HepG2 (cell line): ENCODE measurements around the gene EFNA3. TPM values are rescaled to one million over a fixed set of nuclear protein-coding genes. Genes with fewer than 3 reads are reported as not detected.
A peak's percentile ranks its signal among the peaks of the same experiment; 100 is the strongest.

ENCODE experiments used
- ATAC-seq: fragments of 200-7000 bp; cut with Tn5 transposase; 3 replicates; pipeline ENCODE4 v1.9.1; 2020; ENCODE audit warnings: mild to moderate bottlenecking, moderate library complexity
- BruUV-seq: library from RNA; stranded (reverse); fragments of 400-500 nt; replicated peaks from 2 replicates; lab custom pipeline; 2021; lab: Mats Ljungman, UMichigan
- CTCF ChIA-PET: fragments of 300-600 bp; formaldehyde crosslinking; extraction: SDS; loops from one replicate; lab custom pipeline; 2021; ENCODE audit warnings: low total read pairs, inconsistent platforms, low intra/inter-chr PET ratio; lab: Yijun Ruan, JAX
- POLR2A ChIA-PET: fragments of 350-600 bp; sonication (Branson Sonifier 250); formaldehyde crosslinking; loops from one replicate; lab custom pipeline; 2020; ENCODE audit warnings: antibody characterized with exemption, inconsistent platforms; lab: Yijun Ruan, JAX
- DNase-seq: peaks from one replicate; pipeline ENCODE4 v3.0.0-alpha.2; 2015; ENCODE audit warnings: low spot score
- FAIRE-seq: peaks from 3 replicates; lab custom pipeline; 2011; peaks lifted over from hg19 to GRCh38; lab: Jason Lieb, UNC
- H2AFZ ChIP-seq: one replicate; pipeline ENCODE4 v1.6.1; 2011; ENCODE audit warnings: low read length, inconsistent platforms
- H3K27ac ChIP-seq: fragments of 300-600 bp; 3 replicates; pipeline ENCODE4 v1.8.0; 2011; ENCODE audit warnings: mixed run types, mild to moderate bottlenecking, mixed read lengths, low read length, inconsistent platforms; ENCODE audit not compliant: insufficient read depth; ENCODE audit errors: extremely low read length
- H3K27me3 ChIP-seq, 2 experiments: fragments of 200-600 bp in 1 of 2; 2 replicates in 1 of 2; 3 replicates in 1 of 2; pipeline versions ENCODE4 v1.6.0 to v1.8.0; 2011; ENCODE audit warnings: low read length in 2 of 2, mild to moderate bottlenecking in 2 of 2, moderate library complexity in 2 of 2, inconsistent platforms in 1 of 2; ENCODE audit not compliant: insufficient read depth in 2 of 2, control insufficient read depth in 1 of 2
- H3K36me3 ChIP-seq, 2 experiments: fragments of 200-600 bp in 1 of 2; replicated peaks in 1 of 2; 2 replicates in 1 of 2; 3 replicates in 1 of 2; pipeline versions ENCODE4 v1.5.1 to v1.8.0; 2011; ENCODE audit warnings: low read length in 2 of 2, inconsistent platforms in 1 of 2; ENCODE audit not compliant: insufficient read depth in 2 of 2, control insufficient read depth in 1 of 2
- H3K4me1 ChIP-seq: 2 replicates; pipeline ENCODE4 v1.5.1; 2012; ENCODE audit warnings: low read length, inconsistent platforms; ENCODE audit not compliant: insufficient read depth
- H3K4me2 ChIP-seq: 2 replicates; pipeline ENCODE4 v1.6.0; 2011; ENCODE audit warnings: low read depth, low read length, inconsistent platforms
- H3K4me3 ChIP-seq, 3 experiments: fragments of 200-600 bp in 1 of 3; sonication (generic), shearing (Covaris generic) in 1 of 3; replicated peaks in 1 of 3; 2 replicates each; pipeline ENCODE4 v1.5.1; 2011 to 2016; ENCODE audit warnings: low read length in 3 of 3, inconsistent platforms in 2 of 3, low read depth in 2 of 3, mild to moderate bottlenecking in 2 of 3, control low read depth in 1 of 3, mixed read lengths in 1 of 3; ENCODE audit not compliant: insufficient read depth in 1 of 3
- H3K79me2 ChIP-seq: one replicate; pipeline ENCODE4 v1.6.1; 2011; ENCODE audit warnings: low read length, inconsistent platforms; ENCODE audit not compliant: insufficient read depth
- H3K9ac ChIP-seq: 2 replicates; pipeline ENCODE4 v1.6.0; 2011; ENCODE audit warnings: mild to moderate bottlenecking, low read depth, low read length, inconsistent platforms; ENCODE audit not compliant: insufficient read depth
- H3K9me3 ChIP-seq: 2 replicates; pipeline ENCODE4 v1.5.1; 2012; ENCODE audit warnings: mild to moderate bottlenecking, low read length
- H4K20me1 ChIP-seq: 2 replicates; pipeline ENCODE4 v1.6.0; 2011; ENCODE audit warnings: inconsistent platforms, mild to moderate bottlenecking, low read length, moderate library complexity; ENCODE audit not compliant: insufficient read depth
- FOXA1 ChIP-seq, 2 experiments: fragments of 450-650 bp in 1 of 2; sonication (generic) in 1 of 2; formaldehyde crosslinking in 1 of 2; IDR thresholded peaks; 2 replicates each; pipeline versions ENCODE4 v1.4.0 to v1.6.1; 2016 to 2020; ENCODE audit warnings: missing genetic modification reagents in 1 of 2
- HNF4A ChIP-seq: sonication (generic); formaldehyde crosslinking; IDR thresholded peaks from 2 replicates; pipeline ENCODE4 v1.4.0; 2020; ENCODE audit warnings: missing genetic modification reagents
- MEIS2 ChIP-seq: sonication (generic); formaldehyde crosslinking; IDR thresholded peaks from 2 replicates; pipeline ENCODE4 v1.9.0; 2021; ENCODE audit warnings: mild to moderate bottlenecking, missing genetic modification reagents
- SMAD1 ChIP-seq: sonication (generic); formaldehyde crosslinking; IDR thresholded peaks from 2 replicates; pipeline ENCODE4 v1.4.0; 2020; ENCODE audit warnings: missing genetic modification reagents, low read depth, mild to moderate bottlenecking, borderline replicate concordance
- ZBTB42 ChIP-seq: sonication (generic); formaldehyde crosslinking; IDR thresholded peaks from 2 replicates; pipeline ENCODE4 v1.5.0; 2020; ENCODE audit warnings: mild to moderate bottlenecking, missing genetic modification reagents
- ZNF121 ChIP-seq: sonication (generic); formaldehyde crosslinking; IDR thresholded peaks from 2 replicates; pipeline ENCODE4 v1.5.0; 2020; ENCODE audit warnings: mild to moderate bottlenecking, missing genetic modification reagents
- WGBS: methylation state at CpG from one replicate; pipeline ENCODE4 v1.1.6; 2017; ENCODE audit warnings: low lambda C conversion rate; 5-methylcytosine and 5-hydroxymethylcytosine counted together
- in situ Hi-C: cut with HindIII; loops from 2 replicates; pipeline ENCODE4 v1.10.0; 2017; ENCODE audit warnings: low pct_unique_long_range_greater_than_20kb; ENCODE audit not compliant: extremely low pct_ligation_motif_present
- intact Hi-C: fragments of 100-400 bp; cut with micrococcal nuclease; formaldehyde crosslinking; loops from one replicate; pipeline ENCODE4 v1.10.0; 2022; ENCODE audit not compliant: unreplicated experiment
- polyA plus RNA-seq, 8 experiments: library from polyadenylated mRNA; depleted of rRNA in 3 of 8; stranded (reverse) in 7 of 8; unstranded in 1 of 8; fragments of >200 nt; fragmentation: Illumina TruSeq in 4 of 8; extraction: Trizol in 4 of 8; gene quantifications; 2 replicates each; pipeline versions ENCODE4 v1.2.1 to v1.2.3, GENCODE V29; 2011 to 2016; ENCODE audit warnings: low read depth in 4 of 8, missing spikeins in 1 of 8, mixed read lengths in 1 of 8; ENCODE audit not compliant: insufficient read depth in 1 of 8
- total RNA-seq, 5 experiments: library from RNA; depleted of rRNA; stranded (reverse); fragments of >200 nt; fragmentation: Illumina TruSeq; extraction: Trizol; gene quantifications; 2 replicates each; pipeline ENCODE4 v1.2.3, GENCODE V29; 2016; ENCODE audit warnings: low read depth in 1 of 5
- TF ChIP-seq, protein P1 (sequence below): IDR thresholded peaks from 2 replicates; pipeline ENCODE4 v1.4.0; 2020; ENCODE audit warnings: mild to moderate bottlenecking, missing genetic modification reagents
- TF ChIP-seq, protein P2 (sequence below): IDR thresholded peaks from 2 replicates; pipeline ENCODE4 v1.6.1; 2016; ENCODE audit warnings: missing compliant biosample characterization, missing genetic modification reagents, borderline replicate concordance
- TF ChIP-seq, protein P3 (sequence below): IDR thresholded peaks from 2 replicates; pipeline ENCODE4 v1.6.1; 2016; ENCODE audit warnings: mild to moderate bottlenecking

Gene EFNA3
- total and polyA plus RNA-seq, 2 of the 13 experiments (the other 11 are each of a cell fraction or from before 2014, with no cell fraction given): 1.0 to 5.7 TPM

- peak overlapping the region; percentile 83 for H3K4me2 ChIP-seq
- peak overlapping the region; percentile 23 for H3K27ac ChIP-seq
- DNase-seq: no peak
- in situ Hi-C loops: no loop called here
- WGBS: 2% methylated on average over 7 of the region's 7 CpGs
- no peak for TF ChIP-seq SMAD1
- TF ChIP-seq FOXA1 (IDR thresholded peaks at IDR 0.05): no peak
- TF ChIP-seq FOXA1 (CRISPR knock-in tag; IDR thresholded peaks at IDR 0.05): peak; percentile 14; the same call in 1 of the 2 replicates
- TF ChIP-seq ZNF121 (CRISPR knock-in tag): no peak
- TF ChIP-seq, protein P1, sequence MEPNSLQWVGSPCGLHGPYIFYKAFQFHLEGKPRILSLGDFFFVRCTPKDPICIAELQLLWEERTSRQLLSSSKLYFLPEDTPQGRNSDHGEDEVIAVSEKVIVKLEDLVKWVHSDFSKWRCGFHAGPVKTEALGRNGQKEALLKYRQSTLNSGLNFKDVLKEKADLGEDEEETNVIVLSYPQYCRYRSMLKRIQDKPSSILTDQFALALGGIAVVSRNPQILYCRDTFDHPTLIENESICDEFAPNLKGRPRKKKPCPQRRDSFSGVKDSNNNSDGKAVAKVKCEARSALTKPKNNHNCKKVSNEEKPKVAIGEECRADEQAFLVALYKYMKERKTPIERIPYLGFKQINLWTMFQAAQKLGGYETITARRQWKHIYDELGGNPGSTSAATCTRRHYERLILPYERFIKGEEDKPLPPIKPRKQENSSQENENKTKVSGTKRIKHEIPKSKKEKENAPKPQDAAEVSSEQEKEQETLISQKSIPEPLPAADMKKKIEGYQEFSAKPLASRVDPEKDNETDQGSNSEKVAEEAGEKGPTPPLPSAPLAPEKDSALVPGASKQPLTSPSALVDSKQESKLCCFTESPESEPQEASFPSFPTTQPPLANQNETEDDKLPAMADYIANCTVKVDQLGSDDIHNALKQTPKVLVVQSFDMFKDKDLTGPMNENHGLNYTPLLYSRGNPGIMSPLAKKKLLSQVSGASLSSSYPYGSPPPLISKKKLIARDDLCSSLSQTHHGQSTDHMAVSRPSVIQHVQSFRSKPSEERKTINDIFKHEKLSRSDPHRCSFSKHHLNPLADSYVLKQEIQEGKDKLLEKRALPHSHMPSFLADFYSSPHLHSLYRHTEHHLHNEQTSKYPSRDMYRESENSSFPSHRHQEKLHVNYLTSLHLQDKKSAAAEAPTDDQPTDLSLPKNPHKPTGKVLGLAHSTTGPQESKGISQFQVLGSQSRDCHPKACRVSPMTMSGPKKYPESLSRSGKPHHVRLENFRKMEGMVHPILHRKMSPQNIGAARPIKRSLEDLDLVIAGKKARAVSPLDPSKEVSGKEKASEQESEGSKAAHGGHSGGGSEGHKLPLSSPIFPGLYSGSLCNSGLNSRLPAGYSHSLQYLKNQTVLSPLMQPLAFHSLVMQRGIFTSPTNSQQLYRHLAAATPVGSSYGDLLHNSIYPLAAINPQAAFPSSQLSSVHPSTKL (CRISPR knock-in tag): 0 out of 2 replicates have a peak, but pooled peaks have one; percentile 15
- TF ChIP-seq MEIS2 (CRISPR knock-in tag): no peak
- TF ChIP-seq, protein P2, sequence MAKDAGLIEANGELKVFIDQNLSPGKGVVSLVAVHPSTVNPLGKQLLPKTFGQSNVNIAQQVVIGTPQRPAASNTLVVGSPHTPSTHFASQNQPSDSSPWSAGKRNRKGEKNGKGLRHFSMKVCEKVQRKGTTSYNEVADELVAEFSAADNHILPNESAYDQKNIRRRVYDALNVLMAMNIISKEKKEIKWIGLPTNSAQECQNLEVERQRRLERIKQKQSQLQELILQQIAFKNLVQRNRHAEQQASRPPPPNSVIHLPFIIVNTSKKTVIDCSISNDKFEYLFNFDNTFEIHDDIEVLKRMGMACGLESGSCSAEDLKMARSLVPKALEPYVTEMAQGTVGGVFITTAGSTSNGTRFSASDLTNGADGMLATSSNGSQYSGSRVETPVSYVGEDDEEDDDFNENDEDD: 0 out of 2 replicates have a peak, but pooled peaks have one; percentile 14
- no peak for TF ChIP-seq ZBTB42 (CRISPR knock-in tag)
- TF ChIP-seq, protein P3, sequence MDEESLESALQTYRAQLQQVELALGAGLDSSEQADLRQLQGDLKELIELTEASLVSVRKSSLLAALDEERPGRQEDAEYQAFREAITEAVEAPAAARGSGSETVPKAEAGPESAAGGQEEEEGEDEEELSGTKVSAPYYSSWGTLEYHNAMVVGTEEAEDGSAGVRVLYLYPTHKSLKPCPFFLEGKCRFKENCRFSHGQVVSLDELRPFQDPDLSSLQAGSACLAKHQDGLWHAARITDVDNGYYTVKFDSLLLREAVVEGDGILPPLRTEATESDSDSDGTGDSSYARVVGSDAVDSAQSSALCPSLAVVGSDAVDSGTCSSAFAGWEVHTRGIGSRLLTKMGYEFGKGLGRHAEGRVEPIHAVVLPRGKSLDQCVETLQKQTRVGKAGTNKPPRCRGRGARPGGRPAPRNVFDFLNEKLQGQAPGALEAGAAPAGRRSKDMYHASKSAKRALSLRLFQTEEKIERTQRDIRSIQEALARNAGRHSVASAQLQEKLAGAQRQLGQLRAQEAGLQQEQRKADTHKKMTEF (CRISPR knock-in tag): peak; percentile 38; the same call in 1 of the 2 replicates
- 0 out of 2 replicates have a peak, but pooled peaks have one; percentile 8 for TF ChIP-seq HNF4A (CRISPR knock-in tag)
- TF ChIP-seq, all 625 proteins: peak for 5
- no peaks in the 10 kb centered on the region for H3K9me3 ChIP-seq
- no peak overlapping the region for H2AFZ ChIP-seq
- intact Hi-C loops: loop anchor here (2.0 kb wide), 1 partner anchor 21 kb away; the partner anchor contains the start of gene EFNA1
- H3K36me3 ChIP-seq: no peaks in the 10 kb centered on the region
- ChIA-PET POLR2A (interaction anchor here (0.7 to 4.7 kb wide), 3 partner anchors 14 to 22 kb away, joined by 3 to 32 read pairs (median 8); partner anchors contain the start of gene EFNA1), CTCF (no interaction called here)
- no TSS peak for BruUV-seq
- peaks cover 70% of the 10 kb centered on the region for H3K4me1 ChIP-seq
- H3K27me3 ChIP-seq: no peaks in the 10 kb centered on the region
- no peak overlapping the region; a peak in 1 of 6 replicates for H3K4me3 ChIP-seq
- ATAC-seq: peak; percentile 18; the same call in 2 of the 3 replicates
- H3K79me2 ChIP-seq: no peaks in the 10 kb centered on the region
- H4K20me1 ChIP-seq: no peaks in the 10 kb centered on the region
- FAIRE-seq: peak; percentile 56
- no peak overlapping the region for H3K9ac ChIP-seq
Observed at GRCh38 chr1:155105604-155106011, 27.0 kb downstream of the EFNA3 start.
